Astrocyte (in vitro differentiated cells and primary cell): ENCODE measurements around the gene ZFAND6.

Source experiments
- EZH2 ChIP-seq: IDR thresholded peaks from 2 replicates; pipeline ENCODE4 v1.6.1; 2012; ENCODE audit warnings: mild to moderate bottlenecking, low read length, inconsistent platforms; ENCODE audit not compliant: insufficient read depth
- TF ChIP-seq, protein P1 (sequence below): IDR thresholded peaks from 2 replicates; pipeline ENCODE4 v1.5.1; 2011; ENCODE audit warnings: low read depth, mild to moderate bottlenecking, inconsistent platforms, low read length, moderate library complexity; ENCODE audit not compliant: insufficient read depth

DNA sequence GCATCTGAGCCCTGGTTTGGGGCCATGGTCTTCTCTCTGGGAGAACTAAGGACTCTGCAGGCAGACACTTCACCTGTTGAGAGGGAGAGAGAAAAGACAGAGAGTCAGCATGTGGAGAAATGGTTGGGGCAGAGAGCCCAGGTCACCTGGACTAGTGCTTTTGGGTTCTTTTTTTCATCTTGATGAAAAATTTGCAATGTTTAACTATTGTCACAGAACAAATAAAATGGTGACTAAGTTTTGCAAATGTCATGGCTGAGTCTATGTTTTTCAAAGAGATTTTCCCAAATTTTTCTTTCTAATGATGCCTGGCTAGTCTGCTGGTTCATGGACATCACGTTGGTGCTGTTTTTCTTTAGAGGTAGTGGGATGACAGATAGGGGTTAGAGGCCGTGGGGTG is 111.1 kb downstream of the ZFAND6 start:
- TF ChIP-seq, protein P1, sequence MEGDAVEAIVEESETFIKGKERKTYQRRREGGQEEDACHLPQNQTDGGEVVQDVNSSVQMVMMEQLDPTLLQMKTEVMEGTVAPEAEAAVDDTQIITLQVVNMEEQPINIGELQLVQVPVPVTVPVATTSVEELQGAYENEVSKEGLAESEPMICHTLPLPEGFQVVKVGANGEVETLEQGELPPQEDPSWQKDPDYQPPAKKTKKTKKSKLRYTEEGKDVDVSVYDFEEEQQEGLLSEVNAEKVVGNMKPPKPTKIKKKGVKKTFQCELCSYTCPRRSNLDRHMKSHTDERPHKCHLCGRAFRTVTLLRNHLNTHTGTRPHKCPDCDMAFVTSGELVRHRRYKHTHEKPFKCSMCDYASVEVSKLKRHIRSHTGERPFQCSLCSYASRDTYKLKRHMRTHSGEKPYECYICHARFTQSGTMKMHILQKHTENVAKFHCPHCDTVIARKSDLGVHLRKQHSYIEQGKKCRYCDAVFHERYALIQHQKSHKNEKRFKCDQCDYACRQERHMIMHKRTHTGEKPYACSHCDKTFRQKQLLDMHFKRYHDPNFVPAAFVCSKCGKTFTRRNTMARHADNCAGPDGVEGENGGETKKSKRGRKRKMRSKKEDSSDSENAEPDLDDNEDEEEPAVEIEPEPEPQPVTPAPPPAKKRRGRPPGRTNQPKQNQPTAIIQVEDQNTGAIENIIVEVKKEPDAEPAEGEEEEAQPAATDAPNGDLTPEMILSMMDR = no peak
- TF ChIP-seq EZH2 = no peak
